B cell (primary cell): ENCODE data around the gene HDAC9. TPM values are rescaled to one million over a fixed set of nuclear protein-coding genes. Genes with fewer than 3 reads are reported as not detected.

Experiments used
- ATAC-seq: fragments of 200-7000 bp; cut with Tn5 transposase; one replicate; pipeline ENCODE4 v1.10.0; 2021; ENCODE audit warnings: low read depth, mild to moderate bottlenecking, moderate number of reproducible peaks, moderate library complexity
- CTCF ChIA-PET: fragments of 350-600 bp; sonication (Branson Sonifier 250); formaldehyde crosslinking; loops from one replicate; lab custom pipeline; 2021; ENCODE audit warnings: antibody characterized with exemption, inconsistent platforms; lab: Charles Lee
- POLR2A ChIA-PET: fragments of 350-600 bp; sonication (Branson Sonifier 250); formaldehyde crosslinking; loops from one replicate; lab custom pipeline; 2021; ENCODE audit warnings: antibody characterized with exemption; lab: Charles Lee
- DNase-seq: peaks from one replicate; pipeline ENCODE4 v3.0.0; 2013
- H2AFZ ChIP-seq: 2 replicates; pipeline ENCODE4 v1.6.1; 2012; ENCODE audit warnings: mild to moderate bottlenecking, low read depth, low read length; ENCODE audit not compliant: insufficient read depth, poor library complexity, severe bottlenecking
- H3K27ac ChIP-seq, 2 donors: 1 replicate in 1 of 2; 2 replicates in 1 of 2; pipeline ENCODE4 v1.5.1; 2012 to 2013; ENCODE audit warnings: low read length in 2 of 2, mild to moderate bottlenecking in 2 of 2, moderate library complexity in 1 of 2
- H3K27me3 ChIP-seq, 4 experiments: fragments of 200-600 bp in 1 of 4; sonication (generic) in 1 of 4; replicated peaks in 1 of 4; 1 replicate in 2 of 4; 2 replicates in 2 of 4; pipeline versions ENCODE4 v1.6.1 to v1.7.0; 2013 to 2016; ENCODE audit warnings: low read length in 3 of 4, mild to moderate bottlenecking in 2 of 4, mixed read lengths in 1 of 4, moderate library complexity in 1 of 4; ENCODE audit not compliant: insufficient read depth in 4 of 4, control insufficient read depth in 3 of 4; ENCODE audit errors: control extremely low read depth in 1 of 4
- H3K36me3 ChIP-seq, 2 experiments: replicated peaks in 1 of 2; 1 replicate in 1 of 2; 2 replicates in 1 of 2; pipeline versions ENCODE4 v1.6.1 to v1.7.1; 2013; ENCODE audit warnings: low read length in 1 of 2; ENCODE audit not compliant: insufficient read depth in 2 of 2, control insufficient read depth in 1 of 2; ENCODE audit errors: control extremely low read depth in 1 of 2, extremely low read depth in 1 of 2
- H3K4me1 ChIP-seq, 2 donors: fragments of 200-600 bp in 1 of 2; sonication (generic) in 1 of 2; 1 replicate in 1 of 2; 2 replicates in 1 of 2; pipeline versions ENCODE4 v1.5.1 to v1.6.1; 2013 to 2017; ENCODE audit warnings: low read length in 2 of 2; ENCODE audit not compliant: control insufficient read depth in 2 of 2, insufficient read depth in 2 of 2
- H3K4me2 ChIP-seq: replicated peaks from 2 replicates; pipeline ENCODE3; 2012; ENCODE audit warnings: mild to moderate bottlenecking, low read depth, low read length; ENCODE audit not compliant: poor library complexity, severe bottlenecking
- H3K4me3 ChIP-seq, 5 experiments: fragments of 200-600 bp in 1 of 5; sonication (generic) in 1 of 5; 1 replicate in 3 of 5; 2 replicates in 2 of 5; pipeline versions ENCODE4 v1.5.1 to v1.7.0; 2011 to 2016; ENCODE audit warnings: low read length in 4 of 5, mild to moderate bottlenecking in 4 of 5, low read depth in 2 of 5, control low read depth in 1 of 5, moderate library complexity in 1 of 5; ENCODE audit not compliant: insufficient read depth in 1 of 5; ENCODE audit errors: control extremely low read depth in 1 of 5, extremely low read depth in 1 of 5
- H3K79me2 ChIP-seq: fragments of 200-600 bp; sonication (generic); one replicate; pipeline ENCODE4 v1.6.0; 2016; ENCODE audit warnings: low read length; ENCODE audit not compliant: control insufficient read depth, insufficient read depth
- H3K9ac ChIP-seq: fragments of 200-600 bp; sonication (generic); 2 replicates; pipeline ENCODE4 v1.6.1; 2017; ENCODE audit warnings: mild to moderate bottlenecking, low read length, moderate library complexity
- H3K9me3 ChIP-seq, 3 donors: one replicate each; pipeline versions ENCODE4 v1.6.1 to v1.7.1; 2013; ENCODE audit warnings: low read length in 2 of 3; ENCODE audit not compliant: control insufficient read depth in 2 of 3, insufficient read depth in 1 of 3; ENCODE audit errors: control extremely low read depth in 1 of 3
- H4K20me1 ChIP-seq: 2 replicates; pipeline ENCODE4 v1.6.0; 2012; ENCODE audit warnings: mild to moderate bottlenecking, low read length; ENCODE audit not compliant: insufficient read depth, control insufficient read depth, poor library complexity, severe bottlenecking
- H3K27ac Mint-ChIP-seq: one replicate; pipeline ENCODE4 v1.8.0; 2021; ENCODE audit warnings: mixed read lengths
- H3K27me3 Mint-ChIP-seq: one replicate; pipeline ENCODE4 v1.8.0; 2021; ENCODE audit warnings: mixed read lengths
- H3K4me1 Mint-ChIP-seq: one replicate; pipeline ENCODE4 v1.8.0; 2021; ENCODE audit warnings: mixed read lengths
- H3K4me3 Mint-ChIP-seq: one replicate; pipeline ENCODE4 v1.8.0; 2021; ENCODE audit warnings: mixed read lengths
- H3K9me3 Mint-ChIP-seq: one replicate; pipeline ENCODE4 v1.8.0; 2022; ENCODE audit warnings: mixed read lengths; ENCODE audit not compliant: insufficient read depth
- CTCF ChIP-seq: fragments of 200-600 bp; IDR thresholded peaks from one replicate; pipeline ENCODE4 v1.8.0; 2022; ENCODE audit warnings: antibody characterized with exemption, mild to moderate bottlenecking
- EZH2 ChIP-seq: IDR thresholded peaks from 2 replicates; pipeline ENCODE4 v1.6.1; 2012; ENCODE audit warnings: borderline replicate concordance, low read depth, mild to moderate bottlenecking, moderate library complexity, low read length; ENCODE audit not compliant: insufficient read depth, poor library complexity, severe bottlenecking
- WGBS: methylation state at CpG from one replicate; pipeline ENCODE4 v1.1.5; 2013; ENCODE audit warnings: missing lambda C conversion rate; ENCODE audit not compliant: insufficient coverage; 5-methylcytosine and 5-hydroxymethylcytosine counted together
- intact Hi-C: fragments of 100-400 bp; cut with micrococcal nuclease; formaldehyde crosslinking; loops from one replicate; pipeline ENCODE4 v1.10.0; 2022
- polyA plus RNA-seq: library from polyadenylated mRNA; depleted of rRNA; stranded (reverse); fragments of >200 nt; gene quantifications from 2 replicates; pipeline ENCODE4 v1.2.3, GENCODE V29; 2012
- total RNA-seq, 2 donors: library from RNA; stranded (reverse); fragments of 120-200 nt in 1 of 2; gene quantifications; 1 replicate in 1 of 2; 2 replicates in 1 of 2; pipeline versions ENCODE4 v1.2.3 to v1.2.4, GENCODE V29; 2013 to 2022

Gene HDAC9
- total and polyA plus RNA-seq, 2 donors (not counting 1 experiment from before 2014, with no cell fraction given): 49.1 to 64.8 TPM

- H3K27me3 ChIP-seq: no peaks in the 10 kb centered on the region
- ChIA-PET CTCF (no interaction called here), POLR2A (no interaction called here)
- no peak for ATAC-seq
- H3K9me3 ChIP-seq: no peaks in the 10 kb centered on the region
- intact Hi-C loops: no loop called here
- no peak overlapping the region for H3K4me2 ChIP-seq
- H2AFZ ChIP-seq: no peak overlapping the region
- no peak overlapping the region for H3K27ac Mint-ChIP-seq
- no peaks in the 10 kb centered on the region for H4K20me1 ChIP-seq
- H3K4me1 Mint-ChIP-seq: peaks cover 55% of the 10 kb centered on the region
- H3K4me1 ChIP-seq: peaks cover 10 to 16% of the 10 kb centered on the region in 2 donors
- peaks cover 81% of the 10 kb centered on the region for H3K79me2 ChIP-seq
- H3K9me3 Mint-ChIP-seq: no peaks in the 10 kb centered on the region
- H3K36me3 ChIP-seq: peaks cover 0 to 9% of the 10 kb centered on the region in 2 experiments
- TF ChIP-seq CTCF: no peak
- TF ChIP-seq EZH2: no peak
- DNase-seq: no peak
- H3K27ac ChIP-seq: no peak overlapping the region
- WGBS: 100% methylated on average over 1 of the region's 3 CpGs
- H3K4me3 ChIP-seq: no peak overlapping the region
- H3K9ac ChIP-seq: no peak overlapping the region
- H3K27me3 Mint-ChIP-seq: no peaks in the 10 kb centered on the region
- H3K4me3 Mint-ChIP-seq: no peak overlapping the region
These were observed 51.0 kb downstream of the HDAC9 start for GRCh38 chr7:18546576-18546975.

GRCh38 chr7:18547509-18548187 lies 52.1 kb downstream of the HDAC9 start:
- no peak overlapping the region for H3K4me3 ChIP-seq
- no CpG with 5 or more reads among the region's 4 CpGs for WGBS
- H3K27ac ChIP-seq: no peak overlapping the region
- no peak overlapping the region for H3K4me2 ChIP-seq
- H4K20me1 ChIP-seq: no peaks in the 10 kb centered on the region
- no peak for ATAC-seq
- H3K9me3 ChIP-seq: no peaks in the 10 kb centered on the region
- peaks cover 83% of the 10 kb centered on the region for H3K79me2 ChIP-seq
- H3K27me3 Mint-ChIP-seq: no peaks in the 10 kb centered on the region
- H2AFZ ChIP-seq: no peak overlapping the region
- H3K9ac ChIP-seq: no peak overlapping the region
- H3K27ac Mint-ChIP-seq: peak overlapping the region; percentile 68
- peaks cover 57% of the 10 kb centered on the region for H3K4me1 Mint-ChIP-seq
- H3K4me1 ChIP-seq: peaks cover 14 to 27% of the 10 kb centered on the region in 2 donors
- H3K4me3 Mint-ChIP-seq: no peak overlapping the region
- H3K36me3 ChIP-seq: peaks cover 0 to 9% of the 10 kb centered on the region in 2 experiments
- H3K27me3 ChIP-seq: no peaks in the 10 kb centered on the region
- intact Hi-C loops: no loop called here
- ChIA-PET POLR2A (no interaction called here), CTCF (no interaction called here)
- TF ChIP-seq CTCF (no peak), EZH2 (no peak)
- H3K9me3 Mint-ChIP-seq: no peaks in the 10 kb centered on the region
- DNase-seq: no peak
